Measurements from ENCODE around the gene TYMS. TPM values are rescaled to one million over a fixed set of nuclear protein-coding genes. Genes with fewer than 3 reads are reported as not detected.

TYMS gene
- total RNA-seq, 1 donor from 2014 or later, result 6.0 TPM

DNA sequence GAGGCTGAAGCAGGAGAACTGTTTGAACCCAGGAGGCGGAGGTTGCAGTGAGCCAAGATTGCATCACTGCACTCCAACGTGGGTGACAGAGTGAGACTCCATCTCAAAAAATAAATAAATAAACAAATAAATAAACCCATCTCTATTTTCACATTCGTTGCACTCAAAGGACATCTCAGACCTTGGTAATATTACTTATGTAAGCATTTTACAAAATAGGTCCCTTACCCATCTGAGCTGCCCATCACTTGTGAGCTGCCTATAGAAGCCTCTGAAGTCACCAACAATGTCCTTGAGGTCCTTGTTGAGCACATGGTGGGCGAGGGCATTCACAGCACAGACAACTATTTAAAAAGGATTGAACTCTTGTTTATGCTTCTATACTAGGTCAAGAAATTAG is 39.6 kb downstream of the TYMS start:
- no peak for ATAC-seq
- intact Hi-C loops (cut with DNase I), result no loop called here
- no peak for DNase-seq (ENCODE audit: missing footprints)

DNA sequence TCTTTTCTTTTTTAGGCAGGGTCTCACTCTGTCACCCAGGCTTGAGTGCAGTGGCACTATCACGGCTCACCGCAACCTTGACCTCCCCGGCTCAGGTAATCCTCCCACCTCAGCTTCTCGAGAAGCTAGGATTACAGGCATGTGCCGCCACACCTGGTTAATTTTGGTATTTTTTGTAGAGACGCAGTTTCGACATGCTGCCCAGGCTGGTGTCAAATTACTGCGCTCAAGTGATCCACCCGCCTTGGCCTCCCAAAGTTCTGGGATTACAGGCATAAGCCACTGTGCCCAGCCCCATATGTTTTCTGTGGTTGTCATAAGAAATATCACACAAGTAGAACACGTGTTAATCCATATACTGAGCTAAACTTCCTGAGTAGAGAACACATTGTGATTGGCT is 40.3 kb downstream of the TYMS start:
- ATAC-seq (no peak), DNase-seq (ENCODE audit: missing footprints) (no peak)
- intact Hi-C loops (cut with DNase I), result no loop called here

DNA sequence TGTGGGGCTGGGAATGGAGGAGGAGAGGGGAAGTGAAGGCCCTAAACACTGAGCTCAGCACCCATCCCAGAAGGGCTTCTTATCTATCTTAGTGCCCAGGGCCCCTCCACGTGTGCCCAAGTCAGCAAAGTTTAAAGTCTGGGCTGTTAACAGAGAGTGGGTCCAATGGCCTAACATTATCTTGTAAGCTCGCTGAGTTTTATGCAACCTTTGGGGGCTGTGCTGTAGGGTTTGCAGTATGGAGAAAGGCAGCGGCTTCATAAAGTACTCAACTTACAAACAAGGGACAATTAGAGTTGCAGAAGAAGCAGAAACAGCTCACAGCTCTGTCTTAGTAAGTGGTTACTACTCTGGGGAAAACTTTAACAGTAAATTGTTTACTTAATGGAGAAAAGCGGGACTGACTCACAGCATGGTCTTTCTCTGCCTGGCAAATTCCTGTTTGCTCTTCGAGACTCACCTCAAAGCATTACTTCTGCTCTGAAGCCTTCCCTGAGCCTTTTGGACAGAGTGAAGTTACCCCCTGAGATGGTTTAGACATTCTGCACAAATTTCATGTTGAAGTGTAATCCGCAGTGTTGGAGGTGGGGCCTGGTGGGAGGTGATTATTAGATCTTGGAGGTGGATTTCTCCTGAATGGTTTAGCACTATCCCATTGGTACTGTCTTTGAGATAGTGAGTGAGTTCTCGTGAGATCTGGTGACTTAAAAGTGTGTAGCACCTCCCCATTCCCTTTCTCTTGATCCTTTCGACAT is 45.9 kb downstream of the TYMS start:
- ATAC-seq (no peak), DNase-seq (ENCODE audit: missing footprints) (no peak)
- intact Hi-C loops (cut with DNase I), result no loop called here

DNA sequence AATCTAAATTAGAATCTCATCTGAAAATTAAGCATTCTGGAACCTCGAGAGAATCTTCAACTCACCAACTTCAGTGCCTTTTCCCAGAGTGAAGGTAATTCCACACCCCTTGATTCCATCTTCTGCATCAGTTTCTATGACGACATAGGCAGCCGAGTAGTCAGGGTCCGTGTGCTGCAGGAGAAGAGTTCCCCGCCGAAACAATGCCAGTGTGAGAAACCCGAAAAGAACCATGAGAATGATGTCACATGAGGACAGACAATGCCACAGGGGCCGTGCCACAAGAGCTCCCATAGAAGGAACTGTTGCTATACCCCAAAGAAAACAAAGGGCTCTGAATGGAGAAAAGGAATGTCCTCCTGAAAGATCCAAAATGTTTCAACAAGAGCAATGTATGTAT is 49.0 kb downstream of the TYMS start:
- intact Hi-C loops (cut with DNase I), result no loop called here

DNA sequence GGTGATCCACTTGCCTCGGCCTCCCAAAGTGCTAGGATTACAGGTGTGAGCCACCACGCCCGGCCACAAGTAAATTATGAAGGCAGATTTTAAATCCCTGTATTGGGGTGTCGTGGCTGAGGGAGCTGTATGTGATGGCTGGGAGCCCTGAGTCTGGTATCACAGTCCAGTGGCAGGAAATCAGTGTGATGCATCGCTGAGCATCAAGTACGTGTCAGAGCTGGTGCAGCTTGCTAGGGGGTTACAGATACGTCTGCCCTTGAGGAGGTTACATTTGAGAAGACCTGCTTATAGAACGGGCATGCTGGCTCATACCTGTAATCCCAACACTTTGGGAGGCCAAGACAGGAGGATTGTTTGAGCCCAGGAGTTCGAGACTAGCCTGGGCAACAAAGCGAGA is 50.6 kb downstream of the TYMS start:
- ATAC-seq (no peak), DNase-seq (ENCODE audit: missing footprints) (no peak)
- intact Hi-C loops (cut with DNase I), result no loop called here

More for the DNA sequence above, 49.0 kb downstream of the TYMS start:
- DNase-seq (ENCODE audit: missing footprints) (no peak), ATAC-seq (no peak)

DNA sequence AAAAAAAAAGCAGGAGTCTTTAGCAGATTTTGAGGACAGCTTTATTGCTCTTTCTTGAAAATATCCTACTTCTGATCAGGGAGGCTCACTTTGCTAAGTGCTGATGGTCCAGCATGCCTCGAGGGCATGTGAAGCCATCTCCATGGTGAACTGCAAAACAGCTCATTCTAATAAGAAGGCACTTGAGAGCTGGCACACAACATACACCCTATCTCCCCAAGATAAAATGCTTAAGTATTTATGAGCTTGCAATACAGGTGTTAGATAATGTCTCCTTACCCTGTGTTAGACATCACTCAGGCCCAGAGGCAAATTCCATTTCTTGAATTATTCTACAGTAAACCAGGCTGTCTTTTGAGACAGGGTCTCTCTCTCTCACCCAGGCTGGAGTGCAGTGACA is 52.3 kb downstream of the TYMS start:
- intact Hi-C loops (cut with DNase I), result loop anchor here (10.0 kb wide), 1 partner anchor 85 kb away; no protein-coding TSS in a partner anchor

DNA sequence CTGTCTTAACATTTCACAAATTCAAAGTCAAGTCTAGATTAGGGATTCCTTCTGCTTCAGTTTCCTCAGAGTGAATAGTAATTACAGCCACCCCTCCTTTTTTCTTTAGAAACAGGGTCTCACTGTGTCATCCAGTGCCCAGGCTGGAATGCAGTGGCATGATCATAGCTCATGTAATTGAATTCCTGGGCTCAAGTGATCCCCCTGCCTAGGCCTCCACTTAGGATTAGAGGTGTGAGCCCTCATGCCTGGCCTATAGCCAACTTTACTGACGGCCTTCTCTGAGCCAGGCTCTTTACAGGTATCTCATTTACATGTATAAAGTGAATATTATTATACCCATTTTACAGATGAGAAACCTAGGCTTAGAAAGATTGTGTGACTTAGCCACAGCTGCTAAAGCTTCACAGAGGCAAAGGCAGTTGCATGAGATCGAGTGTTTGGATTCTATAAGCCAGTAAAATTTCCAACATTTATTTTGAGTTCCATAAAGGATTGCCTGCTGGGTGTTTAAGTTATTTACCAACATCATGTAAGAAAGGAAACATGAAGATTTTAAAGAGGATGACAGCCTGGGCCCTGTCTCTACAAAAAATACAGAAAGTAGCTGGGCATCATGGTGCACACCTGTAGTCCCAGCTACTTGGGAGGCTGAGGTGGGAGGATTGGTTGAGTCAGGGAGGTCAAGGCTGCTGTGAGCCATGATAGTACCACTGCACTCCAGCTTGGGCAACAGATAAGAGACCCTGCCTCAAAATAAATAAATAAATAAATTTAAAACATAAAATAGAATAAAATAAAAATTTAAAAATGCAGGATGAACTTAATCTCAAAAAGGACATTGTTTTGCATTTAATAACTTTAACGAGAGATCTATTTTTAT is 53.2 kb downstream of the TYMS start:
- DNase-seq (ENCODE audit: missing footprints) (no peak), ATAC-seq (no peak)
- intact Hi-C loops (cut with DNase I), result loop anchor here (10.0 kb wide), 1 partner anchor 86 kb away; no protein-coding TSS in a partner anchor

More for the DNA sequence above, 52.3 kb downstream of the TYMS start:
- ATAC-seq, result no peak
- no peak for DNase-seq (ENCODE audit: missing footprints)

DNA sequence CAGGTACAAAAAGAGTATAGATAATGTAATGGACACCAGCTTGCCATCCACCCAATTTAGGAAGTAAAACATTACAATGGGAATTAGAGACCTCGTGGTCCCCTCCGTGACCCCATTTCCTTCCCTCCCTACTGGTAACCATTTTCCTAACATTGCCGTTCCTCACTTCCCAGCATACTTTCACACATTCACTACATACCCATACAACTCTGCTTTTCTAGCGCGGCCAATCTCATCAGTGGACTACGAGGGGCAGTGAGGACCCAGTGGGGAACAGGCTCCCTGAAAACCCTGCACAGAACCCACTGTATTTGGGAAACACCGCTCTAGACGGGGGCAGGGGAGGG is 53.8 kb downstream of the TYMS start:
- intact Hi-C loops (cut with DNase I), result loop anchor here (10.0 kb wide), 1 partner anchor 86 kb away; no protein-coding TSS in a partner anchor
- no peak for DNase-seq (ENCODE audit: missing footprints)

DNA sequence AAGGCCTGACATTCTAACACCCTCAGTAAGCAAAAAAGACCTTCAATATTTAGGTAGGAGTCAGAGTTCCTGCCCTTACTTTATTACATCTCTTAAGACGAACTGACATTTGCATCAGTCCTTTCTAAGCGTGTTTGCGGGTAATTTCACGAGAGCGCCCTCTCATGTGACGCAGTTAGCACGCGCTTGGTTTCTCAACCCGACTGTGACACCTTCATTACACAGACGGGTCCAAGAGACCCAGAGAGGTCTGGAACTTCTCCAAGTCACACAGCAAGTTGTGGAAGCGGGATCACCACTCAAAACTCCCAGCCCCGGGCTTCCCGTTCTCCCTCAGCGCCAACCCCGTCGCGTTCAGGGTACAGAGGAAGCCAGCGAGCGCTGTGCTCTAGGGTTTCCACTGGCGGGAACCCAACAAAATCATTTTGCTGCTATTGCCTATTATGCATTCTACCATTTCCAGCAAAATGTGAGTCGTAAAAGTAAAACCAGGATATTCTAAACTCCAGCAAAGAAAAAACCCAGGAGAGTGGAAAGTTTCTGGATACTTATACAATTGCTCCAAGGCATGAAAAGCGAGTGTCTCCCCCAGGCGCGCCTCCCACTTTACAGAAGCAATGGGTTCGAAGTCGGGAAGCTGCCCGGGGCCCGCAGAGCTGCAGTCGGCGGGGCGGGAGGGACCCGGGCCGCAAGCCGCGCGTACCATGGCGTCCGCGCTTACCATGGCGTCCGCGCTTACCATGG is 54.4 kb downstream of the TYMS start:
- peak; percentile 56 for ATAC-seq
- intact Hi-C loops (cut with DNase I), result loop anchor here (10.0 kb wide), 1 partner anchor 87 kb away; no protein-coding TSS in a partner anchor

More for the DNA sequence above, 53.8 kb downstream of the TYMS start:
- peak; percentile 5 for ATAC-seq

DNA sequence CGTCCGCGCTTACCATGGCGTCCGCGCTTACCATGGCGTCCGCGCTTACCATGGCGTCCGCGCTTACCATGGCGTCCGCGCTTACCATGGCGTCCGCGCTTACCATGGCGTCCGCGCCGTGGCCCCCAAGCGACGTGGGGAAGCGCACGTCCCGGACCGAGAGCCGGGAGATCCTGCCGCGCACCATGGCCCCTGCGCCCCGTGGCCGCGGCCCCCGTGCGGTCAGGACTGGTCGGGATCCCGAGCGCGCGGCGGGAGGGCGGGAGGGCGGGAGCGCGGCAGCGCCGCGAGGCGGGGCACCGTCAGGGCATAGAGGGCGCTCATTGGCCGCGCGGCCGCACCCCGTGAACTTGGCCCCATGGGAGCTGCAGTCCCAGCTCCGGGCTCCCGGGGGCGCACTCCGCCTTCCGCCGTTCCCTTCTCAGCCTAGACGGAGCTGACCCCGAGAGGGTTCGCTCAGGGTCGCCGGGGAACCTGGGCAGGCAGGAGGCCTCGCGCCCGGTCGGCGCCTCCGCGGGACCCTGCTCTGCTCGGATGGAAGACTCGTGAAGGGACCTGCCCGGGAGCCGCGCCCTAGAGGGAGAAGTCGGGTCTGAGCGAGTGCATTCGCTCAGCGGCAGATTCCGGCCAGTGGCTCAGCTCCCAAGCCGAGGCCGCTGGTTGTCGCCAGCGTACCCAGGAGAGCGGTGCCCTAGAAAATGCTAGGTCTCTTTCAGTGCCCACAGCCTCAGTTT is 55.1 kb downstream of the TYMS start, which contains the start of gene ENOSF1:
ENOSF1 (minus strand) TSS at position 230 of the 734 bp plus-strand sequence; CDS start at position 187, 43 bp downstream.
- DNase-seq (ENCODE audit: missing footprints), result peak; percentile 88
- ATAC-seq, result peak; percentile 91
- intact Hi-C loops (cut with DNase I), result loop anchor here (10.0 kb wide), 1 partner anchor 88 kb away; no protein-coding TSS in a partner anchor

More for the DNA sequence above, 54.4 kb downstream of the TYMS start:
- peak; percentile 70 for DNase-seq (ENCODE audit: missing footprints)

DNA sequence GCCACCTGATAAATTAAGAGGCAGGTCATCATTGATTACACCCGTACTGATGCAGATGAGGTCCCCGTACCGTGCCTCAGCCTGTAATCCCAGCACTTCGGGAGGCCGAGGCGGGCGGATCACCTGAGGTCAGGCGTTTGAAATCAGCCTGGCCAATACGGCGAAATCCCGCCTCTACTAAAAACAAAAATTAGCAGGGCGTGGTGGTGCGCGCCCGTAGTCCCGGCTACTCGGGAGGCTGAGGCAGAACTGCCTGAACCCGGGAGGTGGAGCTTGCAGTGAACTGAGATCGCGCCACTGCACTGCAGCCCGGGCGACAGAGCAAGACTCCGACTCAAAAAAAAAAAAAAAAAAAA is 55.7 kb downstream of the TYMS start:
- intact Hi-C loops (cut with DNase I), result loop anchor here (10.0 kb wide), 1 partner anchor 88 kb away; no protein-coding TSS in a partner anchor
- ATAC-seq (no peak), DNase-seq (ENCODE audit: missing footprints) (no peak)

DNA sequence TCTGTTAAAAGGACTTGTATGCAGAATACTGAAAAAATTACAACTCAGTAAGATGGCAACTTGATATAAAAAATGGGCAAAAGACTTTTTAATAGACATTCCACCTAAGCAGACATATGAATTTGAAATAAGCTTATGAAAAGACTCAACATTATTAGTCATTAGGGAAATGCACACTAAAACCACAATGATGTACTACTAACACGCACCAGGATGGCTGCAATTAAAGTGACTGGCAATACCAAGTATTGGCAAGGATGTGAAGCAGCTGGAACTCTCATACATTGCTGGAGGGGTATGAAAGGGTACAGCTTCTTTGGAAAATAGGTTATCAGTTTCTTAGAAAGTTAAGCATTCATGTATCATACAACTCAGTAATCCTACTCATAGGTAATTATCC is 58.2 kb downstream of the TYMS start:
- DNase-seq (ENCODE audit: missing footprints) (no peak), ATAC-seq (no peak)
- intact Hi-C loops (cut with DNase I), result loop anchor here (10.0 kb wide), 1 partner anchor 91 kb away; no protein-coding TSS in a partner anchor

DNA sequence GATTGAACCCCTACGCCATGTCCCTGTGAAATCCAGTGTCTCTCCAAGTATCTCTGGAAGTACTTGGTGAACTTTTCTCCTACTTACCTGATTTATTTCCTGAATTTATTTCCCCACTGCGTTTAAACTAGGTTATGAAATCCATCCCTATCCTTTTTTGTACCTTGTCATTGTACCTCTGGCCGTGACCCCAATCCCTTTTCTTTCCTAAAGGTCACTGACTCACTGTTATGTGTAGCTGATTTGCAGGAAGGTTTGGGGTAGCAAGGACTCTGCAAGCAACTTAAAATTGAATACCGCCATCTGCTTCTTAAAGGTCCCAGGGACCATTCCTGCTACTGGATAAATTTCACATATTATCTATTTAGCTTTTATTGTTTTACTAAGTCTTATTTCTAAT is 59.5 kb downstream of the TYMS start:
- intact Hi-C loops (cut with DNase I), result loop anchor here (10.0 kb wide), 1 partner anchor 92 kb away; no protein-coding TSS in a partner anchor
- ATAC-seq (no peak), DNase-seq (ENCODE audit: missing footprints) (no peak)

Other genes with a start within 250 kb of the TYMS start
- 9.9 TPM for gene COLEC12, start 157.0 kb upstream of the TYMS start, total RNA-seq
- not detected for gene CETN1, start 77.3 kb upstream of the TYMS start, total RNA-seq
- gene CLUL1, start 60.7 kb upstream of the TYMS start, total RNA-seq, result 0.43 TPM
- gene ENOSF1, start 55.0 kb downstream of the TYMS start, total RNA-seq, result 25.3 TPM
- gene YES1, start 154.6 kb downstream of the TYMS start, total RNA-seq, result 23.5 TPM
- not detected for gene ADCYAP1, start 247.2 kb downstream of the TYMS start, total RNA-seq

Measured in Right ventricle myocardium inferior (tissue), 1 donor.